Adipose tissue (tissue), 3 donors: ENCODE measurements around the gene NTMT1. TPM values are rescaled to one million over a fixed set of nuclear protein-coding genes. Genes with fewer than 3 reads are reported as not detected.

Source experiments
- H3K27ac ChIP-seq: one replicate; pipeline ENCODE4 v1.5.1; 2013; ENCODE audit warnings: low read depth, low read length
- WGBS, 3 donors: extraction: QIAGEN DNeasy Blood & Tissue Kit; methylation state at CpG; one replicate each; pipeline ENCODE4 v1.1.7; 2013; 5-methylcytosine and 5-hydroxymethylcytosine counted together
- polyA plus RNA-seq, 3 donors: library from polyadenylated mRNA; stranded (reverse); fragments of 200-250 nt; gene quantifications; one replicate each; pipeline ENCODE4 v1.2.3, GENCODE V29; 2013
- donor health status: healthy with polysubstance abuse.
- donor health status: Bipolar disorder and iron deficiency.
- donor health status: healthy.

Gene NTMT1
- polyA plus RNA-seq, 3 donors, result 34.2 to 44.5 (median 35.5) TPM

- no peak overlapping the region for H3K27ac ChIP-seq
- WGBS, 3 donors, result 26 to 38% (median 32%) methylated on average over 12 of the region's 12 CpGs
Observed at GRCh38 chr9:129611307-129611800, 14.6 kb upstream of the NTMT1 start.

- no peak overlapping the region for H3K27ac ChIP-seq
- WGBS, 3 donors, result 62 to 89% (median 83%) methylated on average over 7 of the region's 7 CpGs
Observed at GRCh38 chr9:129612123-129612522, 13.8 kb upstream of the NTMT1 start.

GRCh38 chr9:129612815-129613519, 13.0 kb upstream of the NTMT1 start:
- H3K27ac ChIP-seq, result no peak overlapping the region
- 73 to 91% (median 77%) methylated on average over 15 of the region's 15 CpGs for WGBS, 3 donors

GRCh38 chr9:129613520-129614175, 12.3 kb upstream of the NTMT1 start:
- WGBS, 3 donors, result 54 to 74% (median 69%) methylated on average over 19 of the region's 19 CpGs
- no peak overlapping the region for H3K27ac ChIP-seq

- 85 to 94% (median 88%) methylated on average over 10 of the region's 10 CpGs for WGBS, 3 donors
- H3K27ac ChIP-seq, result no peak overlapping the region
Observed at GRCh38 chr9:129614932-129615331, 11.0 kb upstream of the NTMT1 start.

- WGBS, 3 donors, result 78 to 86% (median 83%) methylated on average over 31 of the region's 31 CpGs
- no peak overlapping the region for H3K27ac ChIP-seq
Observed at GRCh38 chr9:129615407-129616285, 10.3 kb upstream of the NTMT1 start.

- 0 to 11% (median 2%) methylated on average over 1 of the region's 1 CpG for WGBS, 3 donors
- no peak overlapping the region for H3K27ac ChIP-seq
Observed at GRCh38 chr9:129617167-129617566, 8.8 kb upstream of the NTMT1 start.

GRCh38 chr9:129619787-129620668, 5.9 kb upstream of the NTMT1 start:
- H3K27ac ChIP-seq, result no peak overlapping the region
- WGBS, 3 donors, result 1 to 2% (median 2%) methylated on average over 64 to 82 of the region's 82 CpGs

- 29 to 31% (median 29%) methylated on average over 21 of the region's 21 CpGs for WGBS, 3 donors
Observed at GRCh38 chr9:129620669-129621295, 5.2 kb upstream of the NTMT1 start, which contains the start of gene C9orf50. Gene C9orf50, minus strand, starts transcription at chr9:129621101. Its CDS starts 527 bp downstream, at chr9:129620574.

GRCh38 chr9:129623331-129623730, 2.6 kb upstream of the NTMT1 start:
- H3K27ac ChIP-seq, result no peak overlapping the region
- WGBS, 3 donors, result 28 to 76% (median 41%) methylated on average over 6 of the region's 6 CpGs

More at GRCh38 chr9:129620669-129621295, 5.2 kb upstream of the NTMT1 start, which contains the start of gene C9orf50:
- no peak within 1 kb of the TSS for H3K27ac ChIP-seq

GRCh38 chr9:129624168-129624759, 1.7 kb upstream of the NTMT1 start:
- 30 to 43% (median 42%) methylated on average over 12 of the region's 12 CpGs for WGBS, 3 donors
- no peak overlapping the region for H3K27ac ChIP-seq

- 20 to 28% (median 25%) methylated on average over 9 of the region's 9 CpGs for WGBS, 3 donors
- no peak overlapping the region for H3K27ac ChIP-seq
Observed at GRCh38 chr9:129624947-129625346, 1.0 kb upstream of the NTMT1 start.

GRCh38 chr9:129626625-129627284, 792 bp downstream of the NTMT1 start:
- H3K27ac ChIP-seq, result peak overlapping the region; percentile 29
- WGBS, 3 donors, result 2 to 3% (median 2%) methylated on average over 20 of the region's 20 CpGs

GRCh38 chr9:129627556-129628440, 1.8 kb downstream of the NTMT1 start:
- 39 to 51% (median 44%) methylated on average over 12 of the region's 12 CpGs for WGBS, 3 donors
- H3K27ac ChIP-seq, result no peak overlapping the region

- WGBS, 3 donors, result 64 to 79% (median 72%) methylated on average over 6 of the region's 6 CpGs
- no peak overlapping the region for H3K27ac ChIP-seq
Observed at GRCh38 chr9:129628709-129629108, 2.7 kb downstream of the NTMT1 start.
